Hippocampal formation (tissue), 2 donors: ENCODE data around the gene RSU1.

Source experiments
- DNase-seq, 2 donors: peaks; one replicate each; lab custom pipeline; 2025; lab: John Stamatoyannopoulos, UW

The RSU1 gene

GRCh38 chr10:16741540-16741939 lies 75.7 kb downstream of the RSU1 start:
- DNase-seq: no peak

- DNase-seq: no peak
Observed at GRCh38 chr10:16737420-16737819, 79.8 kb downstream of the RSU1 start.

GRCh38 chr10:16735671-16736070 lies 81.6 kb downstream of the RSU1 start:
- DNase-seq: no peak

DNA sequence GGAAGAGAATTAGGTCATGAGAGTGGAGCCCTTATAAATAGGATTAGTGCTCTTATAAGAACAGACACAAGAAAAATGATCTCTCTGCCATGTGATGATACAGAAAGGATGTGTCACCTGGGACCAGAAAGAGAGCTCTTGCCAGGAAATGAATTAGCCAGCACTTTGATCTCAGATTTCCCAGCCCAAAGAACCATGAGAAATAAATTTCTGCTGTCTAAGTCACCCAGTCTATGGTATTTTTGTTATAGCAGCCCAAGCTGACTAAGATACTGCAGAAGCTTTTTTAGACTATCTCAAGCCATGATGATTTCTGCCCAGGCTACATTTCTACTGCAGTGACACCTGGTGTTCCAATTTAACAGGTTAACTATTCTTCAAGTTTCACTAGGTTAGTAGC lies 84.8 kb downstream of the RSU1 start:
- DNase-seq: no peak

GRCh38 chr10:16728266-16728665 lies 89.0 kb downstream of the RSU1 start:
- DNase-seq: no peak

GRCh38 chr10:16727666-16728065 lies 89.6 kb downstream of the RSU1 start:
- no peak for DNase-seq

- DNase-seq: no peak
Observed at GRCh38 chr10:16724509-16724908, 92.7 kb downstream of the RSU1 start.

- no peak for DNase-seq
Observed at GRCh38 chr10:16720812-16721211, 96.4 kb downstream of the RSU1 start.

GRCh38 chr10:16717622-16718395 lies 99.4 kb downstream of the RSU1 start:
- DNase-seq: no peak

GRCh38 chr10:16716051-16716450 lies 101.2 kb downstream of the RSU1 start:
- no peak for DNase-seq

DNA sequence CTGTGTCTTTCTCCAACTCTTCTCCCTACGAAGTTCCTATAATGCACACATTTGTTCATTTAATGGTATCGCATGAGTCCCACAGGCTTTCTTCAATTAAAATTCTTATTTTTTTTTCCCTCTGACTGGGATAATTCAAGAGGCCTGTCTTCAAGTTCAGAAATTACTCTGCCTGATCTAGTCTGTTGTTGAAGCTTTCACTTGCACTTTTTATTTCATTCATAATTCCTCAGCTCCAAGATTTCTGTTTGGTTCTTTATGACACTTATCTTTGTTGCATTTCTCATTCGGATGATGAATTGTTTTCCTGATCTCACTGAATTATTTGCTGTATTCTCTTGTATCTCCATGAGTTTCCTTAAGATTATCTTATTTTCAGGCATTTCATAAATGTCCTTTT lies 103.9 kb downstream of the RSU1 start:
- DNase-seq: no peak

DNA sequence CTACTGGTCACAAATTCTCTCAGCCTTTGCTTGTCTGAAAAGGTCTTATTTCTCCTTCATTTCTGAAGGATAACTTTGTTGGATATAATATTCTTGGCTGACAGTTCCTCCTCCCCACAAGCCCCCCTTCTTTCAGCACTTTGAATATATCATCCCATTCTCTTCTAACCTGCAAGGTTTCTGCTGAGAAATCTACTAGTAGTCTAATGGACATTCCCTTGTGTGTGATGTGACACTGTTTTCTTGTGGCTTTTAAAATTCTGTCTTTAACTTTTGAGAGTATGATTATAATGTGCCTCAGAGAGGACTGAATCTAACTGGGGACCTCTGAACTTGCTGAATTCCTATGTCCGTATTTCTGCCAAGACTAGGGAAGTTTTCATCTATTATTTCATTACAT lies 104.3 kb downstream of the RSU1 start:
- DNase-seq: no peak

GRCh38 chr10:16700331-16700730 lies 116.9 kb downstream of the RSU1 start:
- no peak for DNase-seq

- no peak for DNase-seq
Observed at GRCh38 chr10:16699435-16700057, 117.7 kb downstream of the RSU1 start.

GRCh38 chr10:16698461-16698860 lies 118.8 kb downstream of the RSU1 start:
- DNase-seq: no peak

DNA sequence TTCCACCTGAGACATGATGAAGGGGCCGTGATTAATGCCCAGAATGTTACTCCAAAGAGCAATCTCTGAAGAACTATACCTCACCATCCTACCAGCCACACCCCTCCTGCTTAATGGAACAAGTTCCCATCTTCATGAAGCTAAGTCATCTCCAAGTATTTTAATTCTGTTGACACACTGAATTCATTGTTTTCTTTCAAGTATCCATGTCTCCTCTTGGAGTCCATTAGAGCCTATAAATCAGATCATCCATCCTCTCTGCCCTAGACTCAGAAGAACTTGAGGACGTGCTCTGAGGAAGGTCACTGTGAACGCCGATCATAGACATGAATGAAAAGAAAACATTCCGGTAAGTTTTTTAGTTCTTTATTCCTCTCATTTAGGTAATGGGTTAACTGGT lies 126.8 kb downstream of the RSU1 start:
- DNase-seq: no peak

GRCh38 chr10:16689696-16690095 lies 127.5 kb downstream of the RSU1 start:
- DNase-seq: no peak

- no peak for DNase-seq
Observed at GRCh38 chr10:16689227-16689626, 128.0 kb downstream of the RSU1 start.

DNA sequence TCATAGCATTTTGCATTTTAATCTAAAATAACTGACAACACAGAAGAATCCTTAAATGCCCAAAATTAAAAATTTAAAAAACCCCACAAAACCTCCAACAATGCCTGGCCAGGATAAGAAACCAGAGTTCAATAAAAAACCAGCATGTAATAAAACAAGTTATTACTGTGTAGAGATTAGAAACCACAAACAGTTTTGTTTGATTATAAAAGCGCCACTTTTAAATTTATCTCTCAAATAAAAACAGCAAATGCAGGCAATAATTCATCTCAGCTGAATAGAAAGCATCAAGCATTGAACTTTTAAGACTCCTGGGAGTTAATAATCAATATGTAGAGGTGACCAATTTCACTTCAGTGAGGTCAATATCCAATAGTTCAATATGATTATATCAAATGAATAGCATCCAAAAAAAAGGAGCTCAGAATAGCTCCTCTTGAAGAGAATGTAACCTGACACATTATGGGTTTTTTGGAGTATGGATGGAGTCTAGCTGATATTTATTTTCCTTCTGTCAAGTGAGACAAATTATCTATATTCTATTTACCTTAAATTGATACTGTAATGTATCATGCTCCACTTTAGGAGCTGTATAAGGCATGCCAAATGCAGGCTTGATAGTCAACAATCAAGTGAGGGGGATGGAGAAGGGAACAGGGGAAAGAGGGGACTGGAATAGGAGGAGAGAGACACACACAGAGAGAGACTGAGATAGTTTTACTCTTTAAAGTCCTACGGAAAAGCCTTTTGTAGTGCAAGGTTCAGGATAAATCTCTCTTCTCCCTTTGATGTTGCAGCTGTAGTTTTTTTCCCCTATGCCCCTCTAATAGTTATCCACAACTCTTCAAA lies 130.9 kb downstream of the RSU1 start:
- no peak for DNase-seq

- DNase-seq: no peak
Observed at GRCh38 chr10:16685551-16685950, 131.7 kb downstream of the RSU1 start.

DNA sequence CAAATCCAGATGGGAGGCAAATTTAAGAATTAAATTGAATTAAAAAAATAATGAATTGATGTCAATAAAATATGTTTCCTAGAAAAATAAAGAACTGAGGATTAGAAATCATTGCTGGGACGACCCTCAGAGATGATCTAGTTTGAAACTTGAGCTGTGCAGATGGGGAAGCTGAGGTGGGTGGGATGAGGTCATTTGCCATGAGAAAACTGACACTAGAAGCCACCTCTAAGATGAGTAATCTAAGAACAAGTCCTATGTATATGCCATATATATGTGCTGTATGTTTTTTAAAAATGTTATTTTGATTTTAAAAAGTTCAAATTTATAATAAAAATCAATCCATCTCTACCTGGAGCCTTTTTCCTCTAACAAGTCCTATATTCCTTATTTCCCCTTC lies 135.7 kb downstream of the RSU1 start:
- DNase-seq: no peak

GRCh38 chr10:16679511-16679910 lies 137.7 kb downstream of the RSU1 start:
- no peak for DNase-seq

DNA sequence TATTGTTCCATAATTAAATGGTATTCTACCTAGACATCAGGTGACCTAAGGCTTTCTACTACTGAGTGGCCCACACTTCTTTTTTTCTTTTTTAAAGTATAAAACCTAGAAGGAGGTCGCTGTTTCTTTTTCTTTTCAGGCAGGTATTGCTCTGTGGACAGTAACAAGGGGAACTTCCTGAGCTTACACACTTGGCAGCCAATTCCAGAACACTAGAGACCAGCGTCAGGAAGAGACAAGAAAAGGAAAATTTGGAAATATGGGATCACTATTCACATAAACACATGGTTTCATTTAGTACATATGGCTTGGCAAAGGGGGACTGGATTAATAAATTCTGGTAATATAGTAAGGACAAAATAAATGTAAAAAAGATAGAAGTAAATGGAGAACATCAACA lies 141.9 kb downstream of the RSU1 start:
- no peak for DNase-seq
